ENCODE data around the gene ZFP90. TPM values are rescaled to one million over a fixed set of nuclear protein-coding genes. Genes with fewer than 3 reads are reported as not detected.

The ZFP90 gene
- total and polyA plus RNA-seq, 9 of the 15 experiments (the other 6 are each of a cell fraction or from before 2014, with no cell fraction given) = 0.66 to 2.9 (median 2.3) TPM

GRCh38 chr16:68508013-68508412 is 31.1 kb upstream of the ZFP90 start (continued):
- TF ChIP-seq ZNF143 (CRISPR knock-in tag; IDR thresholded peaks at IDR 0.05) (no peak), MECOM (CRISPR knock-in tag; IDR thresholded peaks at IDR 0.05) (no peak), CEBPG (CRISPR knock-in tag; IDR thresholded peaks at IDR 0.05) (no peak), CEBPG (tag; conservative IDR thresholded peaks at IDR 0.05 in 1 of 2, IDR thresholded peaks at IDR 0.05 in 1 of 2) (no peak), KDM4B (IDR thresholded peaks at IDR 0.05; ENCODE audit: borderline replicate concordance in 2 of 2, low read depth in 1 of 2) (no peak), ZNF212 (CRISPR knock-in tag; IDR thresholded peaks at IDR 0.05) (no peak), ZNF384 (IDR thresholded peaks at IDR 0.05; ENCODE audit: low read depth, low read length) (no peak), CCNT2 (IDR thresholded peaks at IDR 0.05; ENCODE audit: borderline replicate concordance, extremely low read depth, insufficient read length, low read depth, low read length) (no peak), ZNF695 (CRISPR knock-in tag; IDR thresholded peaks at IDR 0.05) (no peak)

- peaks cover 0 to 6% of the 10 kb centered on the region in 2 experiments; a peak in 2 of 5 replicates for H3K4me1 ChIP-seq (replicated peaks in 1 of 2; ENCODE audit: control insufficient read depth in 2 of 2, insufficient read depth in 2 of 2, low read length in 2 of 2)
- no peaks in the 10 kb centered on the region for H3K79me2 ChIP-seq (ENCODE audit: control insufficient read depth, insufficient read depth, low read length)
- H3K9me1 ChIP-seq (ENCODE audit: control insufficient read depth, insufficient read depth, low read length) = no peaks in the 10 kb centered on the region
- 0 out of 4 replicates have a peak overlapping the region, but pooled peaks of 1 of the 2 experiments have one; percentile 17 for H3K9ac ChIP-seq (ENCODE audit: insufficient read depth in 1 of 2, low read depth in 2 of 2, low read length in 2 of 2)
- no peak for DNase-seq (ENCODE audit: extremely low read depth in 1 of 4, low spot score in 3 of 4)
- WGBS (ENCODE audit: insufficient coverage, low coverage, missing lambda C conversion rate) = 7% methylated on average over 6 of the region's 7 CpGs
- H3K4me2 ChIP-seq (ENCODE audit: insufficient read depth, low read length) = no peak overlapping the region
- no peak for ATAC-seq
- BruUV-seq (replicated peaks) = no TSS peak
- no peak overlapping the region for H3K4me3 ChIP-seq
- H3K27ac ChIP-seq (ENCODE audit: extremely low read depth, low read depth, low read length) = no peak overlapping the region
- ChIA-PET CTCF (ENCODE audit: low intra/inter-chr PET ratio) (no interaction called here), POLR2A (no interaction called here)
- H3K36me3 ChIP-seq (ENCODE audit: control insufficient read depth, insufficient read depth, low read length) = no peaks in the 10 kb centered on the region
- H4K20me1 ChIP-seq (replicated peaks; ENCODE audit: control insufficient read depth, insufficient read depth, low read length) = no peaks in the 10 kb centered on the region
- intact Hi-C loops (cut with micrococcal nuclease) (loop anchor here (2.0 to 10.0 kb wide), 2 partner anchors 64 to 114 kb away; no protein-coding TSS in a partner anchor), in situ Hi-C loops (cut with MboI) (no loop called here)
- no peak for FAIRE-seq
- H3K9me3 ChIP-seq (replicated peaks; ENCODE audit: control insufficient read depth, insufficient read depth, low read depth, low read length) = no peaks in the 10 kb centered on the region
- peaks cover 3 to 53% of the 10 kb centered on the region in 2 experiments; a peak in 3 of 5 replicates for H3K27me3 ChIP-seq (ENCODE audit: control insufficient read depth in 2 of 2, insufficient read depth in 2 of 2, low read length in 2 of 2)
- H2AFZ ChIP-seq (ENCODE audit: low read depth, low read length) = no peak overlapping the region
- TF ChIP-seq AFF1 (IDR thresholded peaks at IDR 0.05; ENCODE audit: low read depth in 1 of 2, partially characterized antibody in 2 of 2) (no peak), HCFC1 (IDR thresholded peaks at IDR 0.05; ENCODE audit: low read depth, low read length) (no peak), E2F4 (CRISPR knock-in tag; IDR thresholded peaks at IDR 0.05; ENCODE audit: low read depth) (no peak), CREB5 (CRISPR knock-in tag; IDR thresholded peaks at IDR 0.05) (no peak), ZSCAN29 (IDR thresholded peaks at IDR 0.05) (no peak), ZNF143 (CRISPR knock-in tag; IDR thresholded peaks at IDR 0.05) (no peak), CBX5 (IDR thresholded peaks at IDR 0.05; ENCODE audit: borderline replicate concordance, low read depth) (no peak)
Measured at GRCh38 chr16:68508641-68509240, 30.4 kb upstream of the ZFP90 start.

All from K562 (cell line).